DND-41 (cell line): ENCODE measurements around the gene ITGA1.

Experiments
- EZH2 ChIP-seq: IDR thresholded peaks from 3 replicates; pipeline ENCODE4 v1.6.1; 2012; ENCODE audit warnings: borderline replicate concordance, low read depth, mild to moderate bottlenecking, moderate library complexity, low read length, inconsistent platforms; ENCODE audit not compliant: severe bottlenecking
- TF ChIP-seq, protein P1 (sequence below): IDR thresholded peaks from 2 replicates; pipeline ENCODE4 v1.5.1; 2012; ENCODE audit warnings: borderline replicate concordance, low read length, moderate library complexity, mild to moderate bottlenecking; ENCODE audit not compliant: poor library complexity, severe bottlenecking; ENCODE audit errors: extremely low read depth

GRCh38 chr5:52964138-52964537 is 176.4 kb downstream of the ITGA1 start:
- TF ChIP-seq, protein P1, sequence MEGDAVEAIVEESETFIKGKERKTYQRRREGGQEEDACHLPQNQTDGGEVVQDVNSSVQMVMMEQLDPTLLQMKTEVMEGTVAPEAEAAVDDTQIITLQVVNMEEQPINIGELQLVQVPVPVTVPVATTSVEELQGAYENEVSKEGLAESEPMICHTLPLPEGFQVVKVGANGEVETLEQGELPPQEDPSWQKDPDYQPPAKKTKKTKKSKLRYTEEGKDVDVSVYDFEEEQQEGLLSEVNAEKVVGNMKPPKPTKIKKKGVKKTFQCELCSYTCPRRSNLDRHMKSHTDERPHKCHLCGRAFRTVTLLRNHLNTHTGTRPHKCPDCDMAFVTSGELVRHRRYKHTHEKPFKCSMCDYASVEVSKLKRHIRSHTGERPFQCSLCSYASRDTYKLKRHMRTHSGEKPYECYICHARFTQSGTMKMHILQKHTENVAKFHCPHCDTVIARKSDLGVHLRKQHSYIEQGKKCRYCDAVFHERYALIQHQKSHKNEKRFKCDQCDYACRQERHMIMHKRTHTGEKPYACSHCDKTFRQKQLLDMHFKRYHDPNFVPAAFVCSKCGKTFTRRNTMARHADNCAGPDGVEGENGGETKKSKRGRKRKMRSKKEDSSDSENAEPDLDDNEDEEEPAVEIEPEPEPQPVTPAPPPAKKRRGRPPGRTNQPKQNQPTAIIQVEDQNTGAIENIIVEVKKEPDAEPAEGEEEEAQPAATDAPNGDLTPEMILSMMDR: peak; percentile 24
- TF ChIP-seq EZH2: no peak
